ENCODE measurements around the gene MED1. TPM values are rescaled to one million over a fixed set of nuclear protein-coding genes. Genes with fewer than 3 reads are reported as not detected.
"Not testable (repeated sequence)": the region's sequence is repeated elsewhere in the genome, so short reads cannot be mapped to it uniquely, and the experiment has no call there.

MED1 gene
- total RNA-seq, 2 experiments from 2014 or later = 52.4 to 56.1 TPM

DNA sequence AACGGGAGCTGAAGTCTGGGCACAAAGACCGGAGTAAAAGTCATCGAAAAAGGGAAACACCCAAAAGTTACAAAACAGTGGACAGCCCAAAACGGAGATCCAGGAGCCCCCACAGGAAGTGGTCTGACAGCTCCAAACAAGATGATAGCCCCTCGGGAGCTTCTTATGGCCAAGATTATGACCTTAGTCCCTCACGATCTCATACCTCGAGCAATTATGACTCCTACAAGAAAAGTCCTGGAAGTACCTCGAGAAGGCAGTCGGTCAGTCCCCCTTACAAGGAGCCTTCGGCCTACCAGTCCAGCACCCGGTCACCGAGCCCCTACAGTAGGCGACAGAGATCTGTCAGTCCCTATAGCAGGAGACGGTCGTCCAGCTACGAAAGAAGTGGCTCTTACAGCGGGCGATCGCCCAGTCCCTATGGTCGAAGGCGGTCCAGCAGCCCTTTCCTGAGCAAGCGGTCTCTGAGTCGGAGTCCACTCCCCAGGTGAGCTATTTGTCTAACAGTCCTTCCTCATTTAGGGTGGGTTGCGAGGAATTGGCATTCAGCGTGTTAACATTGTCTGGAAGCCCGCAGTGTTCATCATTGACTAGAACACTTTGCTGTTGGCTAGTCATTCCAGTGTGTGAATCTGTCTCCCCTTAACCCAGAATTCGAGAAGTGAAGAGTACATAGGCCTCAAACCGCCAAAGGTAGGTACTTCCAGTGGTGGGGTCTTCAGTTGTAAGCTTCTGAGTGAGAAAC lies 11.7 kb upstream of the MED1 start:
- Mint-ChIP-seq H3K36me3 (ENCODE audit: low read depth) (peaks cover 26% of the 10 kb centered on the region), H3K9me3 (no peaks in the 10 kb centered on the region), H3K4me3 (peak overlapping the region; percentile 82), H3K4me1 (ENCODE audit: low read depth) (peaks cover 41% of the 10 kb centered on the region), H3K27ac (peak overlapping the region; percentile 83), H3K27me3 (ENCODE audit: low read depth) (no peaks in the 10 kb centered on the region)
- CTCF ChIA-PET = interaction anchor here (0.5 to 1.4 kb wide), 2 partner anchors 7 to 218 kb away, joined by 3 to 6 read pairs; no protein-coding TSS in a partner anchor
- peak; percentile 20 for DNase-seq
- intact Hi-C loops (cut with micrococcal nuclease) = loop anchor here (5.0 kb wide), 1 partner anchor 289 kb away; no protein-coding TSS in a partner anchor

DNA sequence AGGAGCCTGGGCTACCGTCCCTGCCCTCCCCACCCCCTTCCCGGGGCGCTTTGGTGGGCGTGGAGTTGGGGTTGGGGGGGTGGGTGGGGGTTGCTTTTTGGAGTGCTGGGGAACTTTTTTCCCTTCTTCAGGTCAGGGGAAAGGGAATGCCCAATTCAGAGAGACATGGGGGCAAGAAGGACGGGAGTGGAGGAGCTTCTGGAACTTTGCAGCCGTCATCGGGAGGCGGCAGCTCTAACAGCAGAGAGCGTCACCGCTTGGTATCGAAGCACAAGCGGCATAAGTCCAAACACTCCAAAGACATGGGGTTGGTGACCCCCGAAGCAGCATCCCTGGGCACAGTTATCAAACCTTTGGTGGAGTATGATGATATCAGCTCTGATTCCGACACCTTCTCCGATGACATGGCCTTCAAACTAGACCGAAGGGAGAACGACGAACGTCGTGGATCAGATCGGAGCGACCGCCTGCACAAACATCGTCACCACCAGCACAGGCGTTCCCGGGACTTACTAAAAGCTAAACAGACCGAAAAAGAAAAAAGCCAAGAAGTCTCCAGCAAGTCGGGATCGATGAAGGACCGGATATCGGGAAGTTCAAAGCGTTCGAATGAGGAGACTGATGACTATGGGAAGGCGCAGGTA lies 11.0 kb upstream of the MED1 start:
- Mint-ChIP-seq H3K27ac (peak overlapping the region; percentile 89), H3K9me3 (no peaks in the 10 kb centered on the region), H3K27me3 (ENCODE audit: low read depth) (no peaks in the 10 kb centered on the region), H3K4me3 (peak overlapping the region; percentile 82), H3K36me3 (ENCODE audit: low read depth) (peaks cover 19% of the 10 kb centered on the region), H3K4me1 (ENCODE audit: low read depth) (peaks cover 35% of the 10 kb centered on the region)
- peak; percentile 41 for DNase-seq
- intact Hi-C loops (cut with micrococcal nuclease) = loop anchor here (1.0 to 5.0 kb wide), 7 partner anchors 11 to 592 kb away; partner anchors contain the start of genes MED1, MED24 and PGAP3
- CTCF ChIA-PET = interaction anchor here (0.6 to 1.4 kb wide), 3 partner anchors 18 to 218 kb away, joined by 3 to 4 read pairs (median 3); no protein-coding TSS in a partner anchor

DNA sequence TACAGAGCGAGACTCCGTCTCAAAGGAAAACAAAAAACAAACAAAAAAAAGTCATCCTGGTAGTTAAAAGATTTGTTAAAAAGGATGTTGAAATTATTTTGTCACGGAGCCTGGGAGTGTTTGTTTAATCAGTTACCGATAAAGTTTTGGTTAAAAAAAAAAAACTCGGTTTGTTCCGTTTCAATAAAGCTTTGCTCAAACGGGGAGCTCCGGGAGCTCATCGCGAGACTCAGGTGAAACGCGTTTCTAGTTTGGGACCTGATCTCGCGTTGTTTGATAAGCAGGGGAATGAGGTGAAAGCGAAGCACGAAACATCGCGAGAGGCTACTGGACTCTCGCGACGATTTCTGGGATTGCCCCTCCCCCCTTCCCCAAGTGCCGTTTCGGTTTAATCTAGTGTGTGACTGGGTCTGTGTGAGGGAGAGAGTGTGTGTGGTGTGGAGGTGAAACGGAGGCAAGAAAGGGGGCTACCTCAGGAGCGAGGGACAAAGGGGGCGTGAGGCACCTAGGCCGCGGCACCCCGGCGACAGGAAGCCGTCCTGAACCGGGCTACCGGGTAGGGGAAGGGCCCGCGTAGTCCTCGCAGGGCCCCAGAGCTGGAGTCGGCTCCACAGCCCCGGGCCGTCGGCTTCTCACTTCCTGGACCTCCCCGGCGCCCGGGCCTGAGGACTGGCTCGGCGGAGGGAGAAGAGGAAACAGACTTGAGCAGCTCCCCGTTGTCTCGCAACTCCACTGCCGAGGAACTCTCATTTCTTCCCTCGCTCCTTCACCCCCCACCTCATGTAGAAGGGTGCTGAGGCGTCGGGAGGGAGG lies 10.3 kb upstream of the MED1 start, which contains the start of gene CDK12:
TSS of gene CDK12 (plus strand) at position 374 of the 813 bp plus-strand sequence. CDS start 586 bp downstream, outside the sequence.
- Mint-ChIP-seq H3K27me3 (ENCODE audit: low read depth) (no peaks in the 10 kb centered on the region), H3K4me1 (ENCODE audit: low read depth) (peaks cover 29% of the 10 kb centered on the region), H3K27ac (peak within 1 kb of the TSS; percentile 89), H3K9me3 (no peaks in the 10 kb centered on the region), H3K36me3 (ENCODE audit: low read depth) (peaks cover 14% of the 10 kb centered on the region), H3K4me3 (peak within 1 kb of the TSS; percentile 82)
- peak; percentile 98 for DNase-seq
- CTCF ChIA-PET = interaction anchor here (0.6 to 1.4 kb wide), 3 partner anchors 19 to 217 kb away, joined by 3 to 4 read pairs (median 3); no protein-coding TSS in a partner anchor
- intact Hi-C loops (cut with micrococcal nuclease) = loop anchor here (1.0 to 5.0 kb wide), 7 partner anchors 10 to 593 kb away; partner anchors contain the start of genes MED1, MED24 and PGAP3

DNA sequence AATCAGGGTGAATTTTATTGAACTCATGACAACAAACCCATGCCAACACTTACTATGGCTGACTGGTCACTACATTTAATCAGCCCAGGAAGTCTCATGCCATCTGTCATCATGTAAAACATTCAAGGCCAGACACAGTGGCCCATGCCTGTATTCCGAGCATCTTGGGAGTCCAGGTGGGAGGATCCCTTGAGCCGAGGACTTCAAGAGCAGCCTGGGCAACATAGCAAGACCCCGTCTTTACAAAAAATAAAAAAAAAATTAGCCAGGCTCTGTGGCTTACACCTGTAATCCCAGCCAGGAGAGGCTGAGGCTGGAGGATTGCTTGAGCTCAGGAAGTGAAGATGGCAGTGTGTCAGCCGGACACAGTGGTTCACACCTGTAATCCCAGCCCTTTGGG lies 4.9 kb upstream of the MED1 start:
- CTCF ChIA-PET = interaction anchor here (0.7 kb wide), 1 partner anchor 7 kb away, joined by 6 read pairs; no protein-coding TSS in a partner anchor

DNA sequence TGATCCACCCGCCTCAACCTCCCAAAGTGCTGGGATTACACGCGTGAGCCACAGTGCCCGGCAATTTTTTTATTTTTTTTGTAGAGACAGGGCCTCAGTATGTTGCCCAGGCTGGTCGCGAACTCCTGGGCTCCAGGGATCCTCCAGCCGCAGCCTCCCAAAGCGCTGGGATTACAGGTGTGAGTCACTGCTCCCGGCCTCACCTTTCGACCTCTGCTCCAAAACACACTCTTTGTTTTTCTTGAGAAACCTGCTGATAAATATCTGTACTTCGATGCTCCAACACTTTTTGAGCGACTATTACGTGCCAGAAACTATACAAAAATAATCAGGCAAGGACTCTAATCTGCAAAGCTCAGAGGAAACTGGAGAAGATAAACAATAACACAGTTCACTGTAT lies 1.0 kb downstream of the MED1 start:
- H3K27ac Mint-ChIP-seq = peak overlapping the region; percentile 95
- H3K27me3 Mint-ChIP-seq (ENCODE audit: low read depth) = no peaks in the 10 kb centered on the region
- peaks cover 42% of the 10 kb centered on the region for H3K4me1 Mint-ChIP-seq (ENCODE audit: low read depth)
- no peaks in the 10 kb centered on the region for H3K9me3 Mint-ChIP-seq
- peaks cover 17% of the 10 kb centered on the region for H3K36me3 Mint-ChIP-seq (ENCODE audit: low read depth)
- no peak for DNase-seq
- peak overlapping the region; percentile 95 for H3K4me3 Mint-ChIP-seq
- intact Hi-C loops (cut with micrococcal nuclease) = no loop called here
- CTCF ChIA-PET = no interaction called here

More for the DNA sequence above, 4.9 kb upstream of the MED1 start:
- intact Hi-C loops (cut with micrococcal nuclease) = no loop called here
- Mint-ChIP-seq H3K4me1 (ENCODE audit: low read depth) (peaks cover 20% of the 10 kb centered on the region), H3K36me3 (ENCODE audit: low read depth) (peaks cover 4% of the 10 kb centered on the region), H3K27me3 (ENCODE audit: low read depth) (no peaks in the 10 kb centered on the region), H3K4me3 (no peak overlapping the region), H3K27ac (no peak overlapping the region), H3K9me3 (no peaks in the 10 kb centered on the region)
- no peak for DNase-seq

DNA sequence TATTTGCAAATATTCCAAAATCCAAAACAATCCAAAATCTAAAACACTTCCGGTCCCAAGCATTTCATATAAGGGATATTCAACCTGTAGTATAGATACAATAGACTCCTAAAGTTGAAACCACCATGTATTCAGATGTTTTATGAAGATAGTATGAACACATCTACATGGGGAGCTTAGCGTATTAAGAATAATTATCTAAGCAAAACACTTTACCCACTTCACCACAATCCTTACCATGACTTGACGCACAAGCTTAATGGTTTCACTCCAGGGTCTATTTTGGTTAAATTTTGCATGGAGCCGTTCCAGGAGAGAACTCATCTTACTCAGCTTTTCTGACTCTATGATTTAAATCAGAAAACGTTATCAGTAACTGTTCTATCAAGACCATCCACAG lies 3.5 kb downstream of the MED1 start:
- H3K27ac Mint-ChIP-seq = no peak overlapping the region
- no peak overlapping the region for H3K4me3 Mint-ChIP-seq
- peaks cover 27% of the 10 kb centered on the region for H3K36me3 Mint-ChIP-seq (ENCODE audit: low read depth)
- CTCF ChIA-PET = interaction anchor here (0.6 kb wide), 1 partner anchor 26 kb away, joined by 3 read pairs; no protein-coding TSS in a partner anchor
- DNase-seq = no peak
- H3K4me1 Mint-ChIP-seq (ENCODE audit: low read depth) = peaks cover 35% of the 10 kb centered on the region
- intact Hi-C loops (cut with micrococcal nuclease) = no loop called here
- no peaks in the 10 kb centered on the region for H3K27me3 Mint-ChIP-seq (ENCODE audit: low read depth)
- H3K9me3 Mint-ChIP-seq = no peaks in the 10 kb centered on the region

DNA sequence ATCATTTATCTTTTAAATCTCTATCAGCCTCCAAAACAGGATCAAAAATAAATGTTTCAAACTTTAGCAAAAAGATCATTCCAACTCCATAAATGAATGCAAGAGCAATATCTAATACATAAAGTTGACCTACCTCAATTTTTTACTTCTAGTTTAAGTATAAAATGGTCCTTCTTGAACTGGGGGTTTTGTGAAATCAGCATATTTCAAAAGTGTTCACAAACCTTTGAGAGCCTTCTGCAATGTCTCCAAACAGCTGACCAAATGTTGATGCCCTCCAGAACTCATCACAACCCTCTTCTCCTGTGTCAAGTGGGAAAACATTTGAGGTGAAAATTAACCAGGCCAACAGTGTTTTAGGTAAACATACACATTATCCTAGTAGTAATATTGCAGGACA lies 7.7 kb downstream of the MED1 start:
- Mint-ChIP-seq H3K27me3 (ENCODE audit: low read depth) (no peaks in the 10 kb centered on the region), H3K27ac (no peak overlapping the region), H3K4me1 (ENCODE audit: low read depth) (peaks cover 12% of the 10 kb centered on the region), H3K36me3 (ENCODE audit: low read depth) (peaks cover 42% of the 10 kb centered on the region), H3K9me3 (no peaks in the 10 kb centered on the region), H3K4me3 (no peak overlapping the region)
- intact Hi-C loops (cut with micrococcal nuclease) = no loop called here
- no peak for DNase-seq
- CTCF ChIA-PET = no interaction called here

DNA sequence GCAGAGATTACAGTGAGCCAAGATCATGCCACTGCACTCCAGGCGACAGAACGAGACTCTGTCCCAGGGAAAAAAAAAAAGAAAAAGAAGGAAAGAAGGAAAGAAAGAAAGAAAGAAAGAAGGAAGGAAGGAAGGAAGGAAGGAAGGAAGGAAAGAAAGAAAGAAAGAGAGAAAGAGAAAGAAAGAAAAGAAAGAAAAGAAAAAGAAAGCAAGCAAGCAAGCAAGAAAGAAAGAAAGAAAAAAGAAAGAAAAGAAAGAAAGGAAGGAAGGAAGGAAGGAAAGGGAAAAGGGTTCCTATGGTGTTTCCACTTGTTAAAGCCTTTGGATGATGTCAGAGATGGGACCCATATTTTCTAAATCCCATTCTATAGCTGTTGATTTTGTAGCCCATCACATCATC lies 11.2 kb downstream of the MED1 start:
- peaks cover 34% of the 10 kb centered on the region for H3K36me3 Mint-ChIP-seq (ENCODE audit: low read depth)
- CTCF ChIA-PET = interaction anchor here (0.7 kb wide), 1 partner anchor 240 kb away, joined by 3 read pairs; no protein-coding TSS in a partner anchor
- H3K27me3 Mint-ChIP-seq (ENCODE audit: low read depth); DNase-seq; H3K4me1 Mint-ChIP-seq (ENCODE audit: low read depth); H3K9me3 Mint-ChIP-seq; H3K27ac Mint-ChIP-seq; intact Hi-C loops (cut with micrococcal nuclease); H3K4me3 Mint-ChIP-seq: not testable (repeated sequence)

DNA sequence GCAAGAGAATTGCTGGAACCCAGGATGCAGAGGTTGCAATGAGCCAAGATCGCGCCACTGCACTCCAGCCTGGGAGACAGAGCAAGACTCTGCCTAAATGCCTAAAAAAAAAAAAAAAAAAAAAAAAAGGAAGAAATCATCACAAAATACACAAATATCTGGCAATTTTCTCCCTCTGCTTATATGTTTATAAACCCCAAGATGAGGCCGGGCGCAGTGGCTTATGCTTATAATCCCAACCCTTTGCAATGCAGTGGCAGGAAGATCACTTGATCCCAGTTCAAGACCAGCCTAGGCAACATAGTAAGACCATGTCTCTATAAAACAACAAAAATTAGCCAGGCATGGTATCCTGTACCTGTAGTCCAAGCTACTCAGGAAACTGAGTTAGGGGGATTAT lies 21.5 kb downstream of the MED1 start:
- CTCF ChIA-PET = interaction anchor here (0.6 kb wide), 1 partner anchor 164 kb away, joined by 3 read pairs; no protein-coding TSS in a partner anchor
- H3K4me1 Mint-ChIP-seq (ENCODE audit: low read depth) = no peaks in the 10 kb centered on the region
- intact Hi-C loops (cut with micrococcal nuclease) = no loop called here
- H3K36me3 Mint-ChIP-seq (ENCODE audit: low read depth) = peaks cover 18% of the 10 kb centered on the region
- H3K27ac Mint-ChIP-seq = no peak overlapping the region
- no peak overlapping the region for H3K4me3 Mint-ChIP-seq
- no peak for DNase-seq
- no peaks in the 10 kb centered on the region for H3K9me3 Mint-ChIP-seq
- H3K27me3 Mint-ChIP-seq (ENCODE audit: low read depth) = no peaks in the 10 kb centered on the region

DNA sequence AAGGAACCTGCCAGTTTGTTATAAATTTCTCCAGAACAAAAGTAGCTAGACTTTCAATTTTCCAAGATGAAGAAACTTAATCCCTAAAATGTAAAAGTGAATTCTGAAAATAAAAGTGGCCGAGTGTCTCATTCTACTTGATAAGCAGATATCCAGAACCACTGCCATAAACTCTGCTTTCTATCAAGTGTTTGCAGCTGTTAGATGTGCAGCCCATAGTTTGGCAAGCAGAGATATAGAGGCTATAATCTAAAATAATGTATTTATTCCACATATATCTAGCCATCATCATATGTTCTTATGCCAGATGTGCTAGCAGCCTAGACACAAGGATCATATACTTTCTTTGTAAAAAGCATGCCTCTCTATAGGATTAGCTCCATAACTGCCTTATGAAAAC lies 34.9 kb downstream of the MED1 start:
- no peaks in the 10 kb centered on the region for H3K27me3 Mint-ChIP-seq (ENCODE audit: low read depth)
- no peak overlapping the region for H3K4me3 Mint-ChIP-seq
- peaks cover 23% of the 10 kb centered on the region for H3K36me3 Mint-ChIP-seq (ENCODE audit: low read depth)
- no peak overlapping the region for H3K27ac Mint-ChIP-seq
- no peaks in the 10 kb centered on the region for H3K9me3 Mint-ChIP-seq
- DNase-seq = no peak
- no peaks in the 10 kb centered on the region for H3K4me1 Mint-ChIP-seq (ENCODE audit: low read depth)
- intact Hi-C loops (cut with micrococcal nuclease) = no loop called here
- CTCF ChIA-PET = no interaction called here

DNA sequence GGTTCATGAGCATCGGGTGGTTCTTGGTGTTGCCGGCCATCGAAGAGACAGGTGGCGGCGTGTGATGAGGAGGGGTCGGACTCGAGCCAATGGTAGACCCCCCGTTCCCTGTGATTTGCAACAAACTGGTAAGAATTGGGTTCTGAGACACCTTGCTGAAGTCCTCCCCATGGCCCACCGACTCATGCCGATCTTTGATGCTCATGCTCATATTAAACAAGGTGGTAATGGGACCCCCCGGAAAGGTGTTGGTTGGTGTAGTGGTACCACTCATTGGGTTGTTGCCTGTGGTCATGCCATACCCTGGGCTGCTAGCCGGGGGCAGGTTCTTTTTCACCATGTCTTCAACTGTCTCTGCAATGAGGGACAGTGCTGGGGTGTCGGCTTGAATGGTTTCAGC lies 40.8 kb downstream of the MED1 start:
- H3K36me3 Mint-ChIP-seq (ENCODE audit: low read depth) = peaks cover 42% of the 10 kb centered on the region
- H3K27me3 Mint-ChIP-seq (ENCODE audit: low read depth) = no peaks in the 10 kb centered on the region
- H3K27ac Mint-ChIP-seq = no peak overlapping the region
- CTCF ChIA-PET = interaction anchor here (1.0 kb wide), 1 partner anchor 18 kb away, joined by 3 read pairs; no protein-coding TSS in a partner anchor
- no peak for DNase-seq
- no peak overlapping the region for H3K4me3 Mint-ChIP-seq
- H3K9me3 Mint-ChIP-seq = no peaks in the 10 kb centered on the region
- H3K4me1 Mint-ChIP-seq (ENCODE audit: low read depth) = peaks cover 14% of the 10 kb centered on the region
- intact Hi-C loops (cut with micrococcal nuclease) = no loop called here
